ENCODE results near the gene TNK2. TPM values are rescaled to one million over a fixed set of nuclear protein-coding genes. Genes with fewer than 3 reads are reported as not detected.

The TNK2 gene
- total RNA-seq, 1 donor = 10.8 TPM

DNA sequence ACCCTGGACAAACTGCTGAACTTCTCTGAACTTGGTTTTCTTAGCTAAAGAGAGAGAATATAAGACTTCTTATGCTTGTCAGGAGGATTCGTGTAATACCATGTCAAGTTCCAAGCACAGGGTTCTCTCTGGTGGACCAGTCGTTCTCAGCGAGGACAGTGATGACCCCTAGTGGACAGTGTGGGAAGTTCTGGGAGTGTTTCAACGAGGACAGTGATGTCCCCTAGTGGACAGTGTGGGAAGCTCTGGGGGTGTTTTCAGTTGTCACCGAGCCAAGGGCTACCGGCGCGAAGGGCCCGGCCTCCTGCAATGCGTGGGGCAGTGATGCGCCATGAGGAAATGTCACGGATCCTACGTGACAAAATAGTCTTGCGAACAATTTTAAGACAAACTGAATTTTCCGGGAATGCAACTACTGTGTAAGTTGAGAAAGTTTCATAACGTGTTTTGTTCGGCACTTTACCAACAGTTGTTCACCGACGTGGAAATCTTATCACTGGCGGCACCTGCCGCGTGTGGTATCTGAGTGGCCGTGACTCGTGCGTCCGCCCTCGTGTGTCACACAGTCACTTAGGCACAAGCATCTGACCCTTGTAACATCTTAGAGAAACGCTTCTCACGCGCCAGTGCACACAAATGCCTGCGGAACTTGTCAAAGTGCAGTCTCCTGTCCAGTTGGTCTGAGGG is 57.4 kb downstream of the TNK2 start:
- peak; percentile 94 for DNase-seq (ENCODE audit: low read depth)
- TF ChIP-seq, protein P1, sequence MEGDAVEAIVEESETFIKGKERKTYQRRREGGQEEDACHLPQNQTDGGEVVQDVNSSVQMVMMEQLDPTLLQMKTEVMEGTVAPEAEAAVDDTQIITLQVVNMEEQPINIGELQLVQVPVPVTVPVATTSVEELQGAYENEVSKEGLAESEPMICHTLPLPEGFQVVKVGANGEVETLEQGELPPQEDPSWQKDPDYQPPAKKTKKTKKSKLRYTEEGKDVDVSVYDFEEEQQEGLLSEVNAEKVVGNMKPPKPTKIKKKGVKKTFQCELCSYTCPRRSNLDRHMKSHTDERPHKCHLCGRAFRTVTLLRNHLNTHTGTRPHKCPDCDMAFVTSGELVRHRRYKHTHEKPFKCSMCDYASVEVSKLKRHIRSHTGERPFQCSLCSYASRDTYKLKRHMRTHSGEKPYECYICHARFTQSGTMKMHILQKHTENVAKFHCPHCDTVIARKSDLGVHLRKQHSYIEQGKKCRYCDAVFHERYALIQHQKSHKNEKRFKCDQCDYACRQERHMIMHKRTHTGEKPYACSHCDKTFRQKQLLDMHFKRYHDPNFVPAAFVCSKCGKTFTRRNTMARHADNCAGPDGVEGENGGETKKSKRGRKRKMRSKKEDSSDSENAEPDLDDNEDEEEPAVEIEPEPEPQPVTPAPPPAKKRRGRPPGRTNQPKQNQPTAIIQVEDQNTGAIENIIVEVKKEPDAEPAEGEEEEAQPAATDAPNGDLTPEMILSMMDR (IDR thresholded peaks at IDR 0.05; ENCODE audit: insufficient read depth, low read length) = peak; percentile 100
- peak overlapping the region; percentile 35 for H3K4me3 ChIP-seq (ENCODE audit: low read depth, low read length)

DNA sequence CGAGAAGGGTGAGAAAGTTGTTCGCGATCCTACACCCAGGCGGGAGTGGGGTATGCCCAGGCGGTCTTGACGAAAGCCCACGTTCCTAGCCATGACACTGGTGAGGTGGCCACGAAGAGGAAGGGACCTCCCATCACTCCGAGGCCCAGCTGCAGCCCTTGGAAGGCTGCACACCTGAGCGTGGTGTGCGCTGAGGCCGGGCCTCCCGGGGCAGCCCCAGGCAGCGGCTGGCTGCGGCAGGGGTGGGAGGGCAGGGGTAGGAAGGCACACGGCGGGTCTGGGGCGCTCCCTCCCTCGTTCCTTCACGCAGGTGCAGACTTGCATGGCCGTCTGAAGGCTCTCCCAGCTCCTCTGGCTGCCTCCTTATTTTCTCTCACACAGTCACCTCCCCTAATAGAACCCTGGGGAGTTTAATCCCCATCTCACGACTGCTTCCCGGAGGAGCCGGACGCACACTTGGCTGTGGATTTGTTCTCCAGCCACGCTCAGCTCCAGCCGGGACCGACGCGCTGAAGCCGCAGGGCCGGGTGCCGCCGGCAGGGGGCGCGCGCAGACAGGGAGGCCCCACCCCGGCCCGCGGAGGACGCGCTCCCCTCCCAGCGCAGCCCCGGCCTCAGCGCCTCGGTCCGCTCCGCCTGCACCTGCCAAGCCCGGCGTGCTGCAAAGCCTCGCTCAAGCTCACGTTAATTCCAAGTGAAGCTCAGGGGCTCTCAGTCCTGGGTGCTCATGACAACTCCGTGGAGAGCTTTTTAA is 58.9 kb downstream of the TNK2 start:
- no peak overlapping the region for H3K4me3 ChIP-seq (ENCODE audit: low read depth, low read length)
- TF ChIP-seq, protein P1 (IDR thresholded peaks at IDR 0.05; ENCODE audit: insufficient read depth, low read length) = no peak
- DNase-seq (ENCODE audit: low read depth) = no peak

DNA sequence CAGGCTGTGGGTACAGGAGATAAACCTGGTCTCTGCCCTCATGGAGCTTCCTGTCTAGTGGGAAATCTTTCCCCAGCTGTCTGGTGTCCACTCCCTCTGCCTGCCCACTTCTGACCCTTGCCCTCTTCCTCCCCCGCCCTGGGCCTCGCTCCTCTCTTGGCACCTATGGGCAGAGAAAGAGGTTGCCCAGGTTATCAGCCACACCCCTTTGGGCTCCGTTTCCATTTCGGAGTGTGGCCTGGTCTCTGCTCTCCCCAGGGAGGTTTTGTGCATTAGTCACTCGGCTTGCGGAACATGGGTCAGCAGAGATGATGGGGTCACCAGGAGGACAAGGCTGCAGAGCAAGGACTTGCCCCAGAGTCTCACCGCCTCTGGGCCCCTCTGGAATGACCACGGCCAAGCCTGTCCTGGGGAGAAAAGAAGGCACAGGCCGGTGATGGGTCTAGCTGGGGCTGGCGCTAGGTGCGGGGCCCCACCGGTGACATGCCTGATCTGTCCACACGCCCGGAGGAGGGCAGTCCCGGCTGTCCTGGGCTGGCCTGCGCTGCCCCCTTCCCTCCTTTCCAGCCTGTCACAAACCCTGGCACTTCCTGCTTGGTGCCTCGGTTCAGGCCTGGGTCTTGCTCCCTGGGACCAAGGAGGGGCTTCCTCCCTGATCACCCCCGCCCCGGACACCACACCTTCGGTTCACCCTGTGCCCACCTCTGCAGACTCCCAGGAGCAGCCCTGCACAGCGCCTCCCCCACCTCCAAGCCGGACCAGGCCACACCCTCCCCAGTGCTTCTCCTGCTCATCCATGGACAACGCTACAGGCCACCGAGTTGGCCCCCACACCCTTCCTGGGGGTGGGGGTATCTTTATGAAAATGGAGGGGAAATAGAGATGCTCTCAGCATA is 61.0 kb downstream of the TNK2 start:
- peak; percentile 31 for DNase-seq (ENCODE audit: low read depth)
- TF ChIP-seq, protein P1 (IDR thresholded peaks at IDR 0.05; ENCODE audit: insufficient read depth, low read length) = no peak
- H3K4me3 ChIP-seq (ENCODE audit: low read depth, low read length) = no peak overlapping the region

DNA sequence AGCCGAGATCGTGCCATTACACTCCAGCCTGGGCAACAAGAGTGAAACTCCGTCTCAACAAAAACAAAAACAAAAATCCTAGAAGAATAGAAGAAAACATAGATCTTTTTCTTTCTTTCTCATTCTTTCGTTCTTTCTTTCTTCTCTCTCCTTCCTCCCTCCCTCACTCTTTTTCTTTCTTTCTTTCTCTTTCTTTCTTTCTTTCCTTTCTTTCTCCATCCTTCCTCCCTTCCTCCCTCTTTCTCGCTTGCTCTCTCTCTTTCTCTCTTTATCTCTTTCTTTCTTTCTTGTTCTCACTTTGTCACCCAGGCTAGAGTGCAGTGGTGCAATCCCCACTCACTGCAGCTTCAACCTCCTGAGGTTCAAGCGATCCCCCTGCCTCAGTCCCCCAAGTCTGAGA is 62.9 kb downstream of the TNK2 start:
- TF ChIP-seq, protein P1 (IDR thresholded peaks at IDR 0.05; ENCODE audit: insufficient read depth, low read length) = no peak

DNA sequence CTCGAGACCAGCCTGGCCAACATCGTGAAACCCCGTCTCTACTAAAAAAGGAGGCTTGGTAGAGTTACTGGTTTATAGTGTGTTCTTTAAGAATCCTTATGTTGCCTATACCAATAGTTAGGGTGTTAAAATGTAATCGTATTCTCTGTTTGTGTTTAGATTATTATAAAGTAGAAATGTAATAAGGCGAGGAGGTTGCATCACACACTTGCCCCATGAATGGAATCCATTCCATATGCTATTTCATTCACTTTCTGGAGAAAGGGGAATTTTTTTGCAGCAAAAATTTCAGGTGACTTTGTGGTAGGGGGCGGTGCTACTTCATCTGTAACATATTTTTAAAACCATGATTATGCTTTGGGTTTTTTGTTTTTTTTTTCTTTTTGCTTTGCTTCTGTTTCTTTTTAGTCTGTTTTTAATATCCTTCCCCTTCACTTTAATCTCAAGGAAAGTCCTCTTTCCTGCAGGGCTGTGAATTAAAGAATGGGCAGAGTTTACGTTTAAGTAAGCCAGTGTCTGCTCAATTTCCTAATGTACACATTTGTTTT is 63.6 kb downstream of the TNK2 start:
- H3K4me3 ChIP-seq (ENCODE audit: low read depth, low read length) = no peak overlapping the region
- TF ChIP-seq, protein P1 (IDR thresholded peaks at IDR 0.05; ENCODE audit: insufficient read depth, low read length) = no peak
- DNase-seq (ENCODE audit: low read depth) = no peak

More for the DNA sequence above, 62.9 kb downstream of the TNK2 start:
- DNase-seq (ENCODE audit: low read depth) = no peak
- H3K4me3 ChIP-seq (ENCODE audit: low read depth, low read length) = no peak overlapping the region

DNA sequence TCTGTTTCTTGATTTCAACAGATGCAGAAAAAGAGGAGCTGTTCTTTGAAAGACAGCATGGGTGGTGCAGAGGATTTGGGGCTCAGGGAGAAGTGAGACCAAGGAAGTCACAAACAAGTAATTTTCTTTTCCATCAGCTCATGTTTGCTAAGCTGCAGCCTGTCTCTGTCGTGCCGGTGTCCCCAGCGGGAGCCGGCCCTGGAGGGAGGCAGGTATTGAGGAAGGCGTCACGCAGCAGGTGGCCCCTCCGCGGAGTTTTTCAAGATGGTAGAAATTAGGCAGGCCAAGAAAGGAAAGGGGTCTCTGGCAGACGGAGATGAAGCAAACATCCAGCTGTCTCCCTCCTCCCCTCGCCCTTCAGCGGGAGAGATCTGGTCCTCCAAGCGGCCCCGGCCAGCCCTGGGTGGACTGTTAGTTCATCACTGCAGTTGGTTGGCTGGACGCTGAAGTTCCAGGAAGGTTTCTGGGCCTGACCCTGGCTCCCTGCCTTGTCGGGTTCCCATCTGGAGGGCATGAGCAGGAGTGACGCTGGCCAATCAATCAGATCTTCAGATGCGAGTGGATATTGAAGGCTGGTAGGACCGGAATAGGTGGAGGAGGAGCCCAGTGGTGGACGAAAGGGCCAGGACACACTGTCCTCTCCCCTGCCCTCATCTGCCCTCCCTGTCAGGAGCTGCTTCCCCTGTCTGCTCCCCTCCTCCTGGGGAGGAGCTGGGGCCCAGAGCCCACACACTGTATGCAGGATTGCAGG is 68.9 kb downstream of the TNK2 start:
- TF ChIP-seq, protein P1 (IDR thresholded peaks at IDR 0.05; ENCODE audit: insufficient read depth, low read length) = no peak
- no peak for DNase-seq (ENCODE audit: low read depth)

More for the DNA sequence above, 68.9 kb downstream of the TNK2 start:
- H3K4me3 ChIP-seq (ENCODE audit: low read depth, low read length) = no peak overlapping the region

Data from fibroblast of the aortic adventitia (primary cell).